DOHH2 (cell line): Measurements from ENCODE around the gene EPHB2.

Experiments used
- CTCF ChIP-seq: fragments of 200-600 bp; sonication (generic); IDR thresholded peaks from one replicate; pipeline ENCODE4 v1.5.1; 2014; ENCODE audit warnings: antibody characterized with exemption, mild to moderate bottlenecking, low read depth, low read length; ENCODE audit not compliant: poor library complexity, severe bottlenecking
- EZH2phosphoT487 ChIP-seq: fragments of 200-600 bp; sonication (generic); IDR thresholded peaks from 2 replicates; pipeline ENCODE4 v1.6.1; 2017; ENCODE audit warnings: borderline replicate concordance, mild to moderate bottlenecking, antibody characterized with exemption, low read length, moderate library complexity, mixed read lengths

DNA sequence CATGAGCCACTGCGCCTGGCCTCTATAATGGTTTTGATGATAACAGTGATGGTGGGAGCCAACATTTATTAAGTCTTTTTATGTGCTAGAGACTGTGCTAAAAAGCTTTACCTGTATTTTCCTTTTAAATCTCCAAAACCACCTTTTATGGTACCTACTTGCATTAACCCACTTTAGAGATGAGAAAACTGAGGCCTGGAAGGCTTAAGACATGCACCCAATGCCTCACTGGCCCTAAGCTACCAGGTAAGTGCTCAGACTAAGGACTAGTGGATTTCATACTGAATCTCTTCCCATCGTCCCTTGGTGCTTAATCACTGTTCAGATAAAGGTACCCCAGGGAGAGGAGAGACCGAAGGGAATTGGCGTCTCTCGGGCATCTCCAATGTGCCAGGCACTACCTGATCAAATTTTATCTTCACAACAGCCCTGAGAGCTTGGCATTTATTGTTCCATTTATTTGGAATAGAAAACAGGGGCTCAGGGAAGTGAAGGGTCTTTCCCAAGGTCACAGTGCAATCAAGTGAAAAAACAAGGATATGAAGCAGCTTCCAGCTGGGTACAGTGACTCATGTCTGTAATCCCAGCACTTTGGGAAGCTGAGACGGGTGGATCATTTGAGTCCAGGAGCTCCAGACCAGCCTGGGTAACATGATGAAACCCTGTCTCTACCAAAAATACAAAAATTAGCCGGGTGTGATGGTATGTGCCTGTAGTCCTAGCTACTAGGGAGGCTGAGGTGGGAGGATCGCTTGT, 177.9 kb downstream of the EPHB2 start:
- TF ChIP-seq EZH2phosphoT487 (no peak), CTCF (no peak)
